A549 treated with AZD2906 at 1 μM for 4 hours (cell line): Measurements from ENCODE around the gene DTWD2. TPM values are rescaled to one million over a fixed set of nuclear protein-coding genes. Genes with fewer than 3 reads are reported as not detected.

Experiments used
- total RNA-seq: library from RNA; stranded (reverse); fragments of 200-300 nt; extraction: Qiagen RNA extraction; gene quantifications from 5 replicates; pipeline ENCODE4 v1.2.3, GENCODE V29; 2022

DTWD2 gene, protein sequence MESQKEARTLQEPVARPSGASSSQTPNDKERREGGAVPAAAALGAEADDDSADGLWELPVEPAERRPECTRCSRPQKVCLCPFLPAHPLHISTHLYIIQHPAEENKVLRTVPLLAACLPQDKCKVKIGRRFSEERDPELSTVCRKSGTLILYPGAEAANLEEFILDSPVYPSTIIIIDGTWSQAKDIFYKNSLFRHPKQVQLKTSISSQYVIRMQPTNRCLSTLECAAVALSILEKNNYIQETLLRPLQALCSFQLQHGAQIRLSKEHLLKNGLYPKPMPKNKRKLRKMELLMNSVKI
- 1.1 to 1.6 TPM (median 1.5 TPM) in 5 replicates for total RNA-seq

DNA sequence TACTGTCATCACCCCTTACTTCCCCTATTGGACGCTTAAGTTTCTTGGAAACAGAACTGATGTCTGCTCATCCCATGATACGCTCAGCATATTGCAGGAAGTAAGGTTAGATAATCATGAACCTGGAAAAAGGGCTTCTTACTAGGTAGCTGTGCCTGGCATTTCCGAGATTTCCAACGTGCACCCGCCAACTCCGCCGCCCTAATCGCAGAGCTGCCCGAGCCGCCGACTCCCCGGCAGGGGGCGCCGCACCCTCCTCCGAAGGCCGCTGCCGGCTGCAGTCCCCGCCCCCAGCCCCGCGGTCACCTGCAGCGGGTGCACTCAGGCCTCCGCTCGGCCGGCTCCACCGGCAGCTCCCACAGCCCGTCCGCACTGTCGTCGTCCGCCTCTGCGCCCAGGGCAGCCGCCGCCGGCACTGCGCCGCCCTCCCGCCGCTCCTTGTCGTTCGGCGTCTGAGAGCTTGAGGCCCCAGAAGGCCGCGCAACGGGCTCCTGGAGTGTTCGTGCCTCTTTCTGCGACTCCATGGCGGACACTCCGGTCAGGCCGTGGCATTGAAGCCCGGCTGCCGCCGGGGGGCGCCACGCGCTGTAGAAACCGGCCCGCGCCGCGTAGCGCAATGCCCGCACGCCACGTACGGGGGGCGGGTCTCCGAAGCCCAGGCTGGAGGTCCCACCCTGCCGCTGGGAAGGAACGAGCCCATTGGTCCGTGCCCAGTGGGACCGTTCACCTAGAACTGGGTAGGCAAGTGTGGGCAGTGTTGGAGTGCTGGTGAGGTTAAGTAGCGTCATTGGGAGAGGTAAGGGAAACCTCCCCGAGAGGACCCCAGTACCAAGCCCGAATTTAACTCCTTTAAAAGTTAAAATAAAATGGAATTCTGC, at the start of gene DTWD2:
TSS of gene DTWD2 (minus strand) at position 560 of the 878 bp plus-strand sequence. CDS start at position 524, 36 bp downstream.

Other genes with a start within 250 kb of the DTWD2 start
- gene DMXL1, start 82.5 kb upstream of the DTWD2 start, total RNA-seq: 8.5 to 10.1 TPM (median 8.8 TPM) in 5 replicates